ENCODE measurements around the gene NBPF11. TPM values are rescaled to one million over a fixed set of nuclear protein-coding genes. Genes with fewer than 3 reads are reported as not detected.
"Not testable (repeated sequence)": the region's sequence is repeated elsewhere in the genome, so short reads cannot be mapped to it uniquely, and the experiment has no call there.

The NBPF11 gene
- total RNA-seq, 1 experiment from 2014 or later: 6.0 TPM

DNA sequence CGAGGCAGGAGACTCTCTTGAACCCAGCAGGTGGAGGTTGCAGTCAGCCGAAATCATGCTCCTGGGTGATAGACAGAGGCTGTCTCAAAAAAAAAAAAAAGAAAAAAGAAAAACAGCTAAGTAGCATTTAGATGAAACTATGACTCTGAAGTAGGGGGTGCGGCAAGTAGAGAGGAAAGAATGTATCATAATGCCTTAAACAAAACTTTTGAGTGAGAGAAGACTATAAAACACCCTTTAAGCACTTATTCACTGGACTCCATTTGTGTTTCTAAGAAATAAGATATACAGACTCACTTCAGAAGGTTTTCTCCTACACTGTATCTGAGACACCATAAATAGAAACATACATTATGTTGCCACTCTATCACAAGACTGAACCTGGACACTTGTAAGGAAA is 74.6 kb downstream of the NBPF11 start:
- H4K20me1 ChIP-seq (ENCODE audit: insufficient read depth); H3K4me3 ChIP-seq (replicated peaks in 1 of 2; ENCODE audit: low read depth in 1 of 2, low read length in 2 of 2); H3K79me2 ChIP-seq (ENCODE audit: insufficient read depth, low read length); H3K4me1 ChIP-seq (ENCODE audit: control insufficient read depth in 1 of 2, insufficient read depth in 2 of 2, low read length in 2 of 2); RAD21 ChIA-PET (ENCODE audit: low non-redundant PET in 1 of 2, low total read pairs in 2 of 2, uncharacterized antibody in 2 of 2, unreplicated experiment in 2 of 2); intact Hi-C loops (cut with micrococcal nuclease); H2AFZ ChIP-seq (ENCODE audit: low read depth, low read length, poor library complexity, severe bottlenecking); H3K27ac ChIP-seq (ENCODE audit: low read depth, low read length); POLR2A ChIA-PET; BruUV-seq (replicated peaks); H3K9me3 ChIP-seq (ENCODE audit: control insufficient read depth in 1 of 2, insufficient read depth in 1 of 2, low read depth in 1 of 2, low read length in 2 of 2); H3K27me3 ChIP-seq (ENCODE audit: insufficient read depth, low read length); ATAC-seq; H3K4me2 ChIP-seq (ENCODE audit: low read length); H3K36me3 ChIP-seq (ENCODE audit: control insufficient read depth in 1 of 2, insufficient read depth in 2 of 2, low read length in 2 of 2); H3K9ac ChIP-seq (ENCODE audit: low read length); H3K9me2 ChIP-seq (ENCODE audit: insufficient read depth); CTCF ChIA-PET; DNase-seq (ENCODE audit: low read depth, low spot score): not testable (repeated sequence)

DNA sequence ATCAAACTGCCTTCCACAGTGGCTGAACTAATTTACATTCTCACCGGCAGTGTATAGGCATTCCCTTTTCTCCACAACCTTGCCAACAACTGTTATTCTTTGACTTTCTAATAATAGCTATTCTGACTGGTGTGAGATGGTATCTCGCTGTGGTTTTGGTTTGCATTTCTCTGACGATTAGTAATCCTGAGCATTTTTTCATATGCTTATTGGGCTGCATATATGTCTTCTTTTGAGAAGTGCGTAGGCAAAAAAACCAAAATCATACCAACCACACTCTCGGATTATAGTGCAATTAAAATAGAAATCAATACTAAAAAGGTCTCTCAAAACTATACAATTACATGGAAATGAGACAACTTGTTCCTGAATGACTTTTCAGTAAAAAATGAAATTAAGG is 78.7 kb downstream of the NBPF11 start:
- BruUV-seq (replicated peaks); H3K79me2 ChIP-seq (ENCODE audit: insufficient read depth, low read length); H3K27ac ChIP-seq (ENCODE audit: low read depth, low read length); H3K27me3 ChIP-seq (ENCODE audit: insufficient read depth, low read length); POLR2A ChIA-PET; CTCF ChIA-PET; H3K9ac ChIP-seq (ENCODE audit: low read length); H3K9me3 ChIP-seq (ENCODE audit: control insufficient read depth in 1 of 2, insufficient read depth in 1 of 2, low read depth in 1 of 2, low read length in 2 of 2); H3K9me2 ChIP-seq (ENCODE audit: insufficient read depth); intact Hi-C loops (cut with micrococcal nuclease); H3K4me1 ChIP-seq (ENCODE audit: control insufficient read depth in 1 of 2, insufficient read depth in 2 of 2, low read length in 2 of 2); H2AFZ ChIP-seq (ENCODE audit: low read depth, low read length, poor library complexity, severe bottlenecking); H3K36me3 ChIP-seq (ENCODE audit: control insufficient read depth in 1 of 2, insufficient read depth in 2 of 2, low read length in 2 of 2); H3K4me2 ChIP-seq (ENCODE audit: low read length); H4K20me1 ChIP-seq (ENCODE audit: insufficient read depth); RAD21 ChIA-PET (ENCODE audit: low non-redundant PET in 1 of 2, low total read pairs in 2 of 2, uncharacterized antibody in 2 of 2, unreplicated experiment in 2 of 2); DNase-seq (ENCODE audit: low read depth, low spot score); H3K4me3 ChIP-seq (replicated peaks in 1 of 2; ENCODE audit: low read depth in 1 of 2, low read length in 2 of 2): not testable (repeated sequence)
- peak; percentile 60; the same call in 1 of the 2 replicates for ATAC-seq

DNA sequence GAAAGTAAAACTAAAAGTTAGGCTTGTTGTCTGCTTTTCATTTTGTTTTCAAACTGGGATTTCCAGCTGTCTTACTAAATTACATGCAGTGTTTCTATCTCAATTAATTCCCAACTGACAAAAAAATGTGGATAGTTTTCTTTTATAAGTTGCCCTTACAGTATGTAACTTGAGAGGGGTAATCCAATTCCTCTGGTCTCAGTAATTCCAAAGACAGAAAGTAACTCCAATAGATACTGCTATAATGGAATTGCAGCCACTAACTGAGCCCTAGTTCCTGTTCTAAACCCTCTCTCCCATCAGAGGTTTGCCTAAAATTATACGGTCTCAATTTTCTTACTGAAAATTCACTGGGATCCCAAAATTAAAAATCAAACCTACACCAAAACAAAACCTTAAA is 83.5 kb downstream of the NBPF11 start:
- POLR2A ChIA-PET; H4K20me1 ChIP-seq (ENCODE audit: insufficient read depth); DNase-seq (ENCODE audit: low read depth, low spot score); H3K4me1 ChIP-seq (ENCODE audit: control insufficient read depth in 1 of 2, insufficient read depth in 2 of 2, low read length in 2 of 2); H2AFZ ChIP-seq (ENCODE audit: low read depth, low read length, poor library complexity, severe bottlenecking); CTCF ChIA-PET; H3K79me2 ChIP-seq (ENCODE audit: insufficient read depth, low read length); H3K9me2 ChIP-seq (ENCODE audit: insufficient read depth); H3K27me3 ChIP-seq (ENCODE audit: insufficient read depth, low read length); H3K27ac ChIP-seq (ENCODE audit: low read depth, low read length); H3K9ac ChIP-seq (ENCODE audit: low read length); H3K4me2 ChIP-seq (ENCODE audit: low read length); H3K4me3 ChIP-seq (replicated peaks in 1 of 2; ENCODE audit: low read depth in 1 of 2, low read length in 2 of 2); H3K36me3 ChIP-seq (ENCODE audit: control insufficient read depth in 1 of 2, insufficient read depth in 2 of 2, low read length in 2 of 2); BruUV-seq (replicated peaks); RAD21 ChIA-PET (ENCODE audit: low non-redundant PET in 1 of 2, low total read pairs in 2 of 2, uncharacterized antibody in 2 of 2, unreplicated experiment in 2 of 2); intact Hi-C loops (cut with micrococcal nuclease); H3K9me3 ChIP-seq (ENCODE audit: control insufficient read depth in 1 of 2, insufficient read depth in 1 of 2, low read depth in 1 of 2, low read length in 2 of 2): not testable (repeated sequence)
- ATAC-seq: peak; percentile 33

DNA sequence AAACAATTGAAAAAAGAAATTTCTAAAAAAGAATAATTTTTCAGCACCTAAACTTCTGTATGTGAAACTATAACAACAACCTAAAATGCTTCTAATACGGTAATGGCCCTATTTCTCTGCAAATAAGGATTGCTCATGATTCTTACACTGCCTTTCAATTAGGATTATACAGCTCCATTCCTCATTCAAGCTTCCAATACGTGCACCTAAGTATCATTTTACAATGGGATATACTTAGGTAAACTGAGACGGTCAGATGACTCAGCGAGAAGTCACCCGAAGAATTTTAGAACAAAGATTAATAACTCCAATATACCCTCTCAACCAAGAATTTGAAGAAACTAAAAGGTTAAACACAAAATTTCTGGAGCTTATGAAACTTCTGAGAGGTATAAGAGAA is 83.9 kb downstream of the NBPF11 start:
- H4K20me1 ChIP-seq (ENCODE audit: insufficient read depth); H3K79me2 ChIP-seq (ENCODE audit: insufficient read depth, low read length); H3K27ac ChIP-seq (ENCODE audit: low read depth, low read length); H3K9me3 ChIP-seq (ENCODE audit: control insufficient read depth in 1 of 2, insufficient read depth in 1 of 2, low read depth in 1 of 2, low read length in 2 of 2); H3K4me3 ChIP-seq (replicated peaks in 1 of 2; ENCODE audit: low read depth in 1 of 2, low read length in 2 of 2); DNase-seq (ENCODE audit: low read depth, low spot score); POLR2A ChIA-PET; H3K27me3 ChIP-seq (ENCODE audit: insufficient read depth, low read length); H2AFZ ChIP-seq (ENCODE audit: low read depth, low read length, poor library complexity, severe bottlenecking); H3K9me2 ChIP-seq (ENCODE audit: insufficient read depth); BruUV-seq (replicated peaks); H3K36me3 ChIP-seq (ENCODE audit: control insufficient read depth in 1 of 2, insufficient read depth in 2 of 2, low read length in 2 of 2); CTCF ChIA-PET; H3K4me2 ChIP-seq (ENCODE audit: low read length); H3K9ac ChIP-seq (ENCODE audit: low read length); H3K4me1 ChIP-seq (ENCODE audit: control insufficient read depth in 1 of 2, insufficient read depth in 2 of 2, low read length in 2 of 2); RAD21 ChIA-PET (ENCODE audit: low non-redundant PET in 1 of 2, low total read pairs in 2 of 2, uncharacterized antibody in 2 of 2, unreplicated experiment in 2 of 2); intact Hi-C loops (cut with micrococcal nuclease): not testable (repeated sequence)
- ATAC-seq: peak; percentile 73

DNA sequence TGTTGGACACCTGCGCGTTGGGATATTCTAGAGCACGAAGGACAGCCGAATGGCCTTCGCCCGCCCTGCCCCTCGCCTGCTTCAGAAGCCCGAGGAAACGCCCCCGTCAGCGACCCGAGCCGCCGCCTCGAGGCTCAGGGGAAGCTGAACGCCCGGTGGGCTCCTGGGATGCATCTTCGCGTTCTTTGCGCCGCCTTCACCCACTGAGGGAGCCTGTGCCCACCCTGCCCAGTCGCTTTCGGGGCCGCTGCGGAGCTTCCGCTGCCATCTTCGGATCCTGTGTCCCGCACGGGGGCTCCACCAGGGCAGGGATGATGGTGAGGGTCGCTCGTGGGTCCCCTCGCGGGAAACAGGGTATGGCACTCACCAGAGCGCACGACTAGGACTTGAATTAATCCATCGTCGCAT is 91.8 kb downstream of the NBPF11 start:
- H3K4me1 ChIP-seq (ENCODE audit: control insufficient read depth in 1 of 2, insufficient read depth in 2 of 2, low read length in 2 of 2); H3K27me3 ChIP-seq (ENCODE audit: insufficient read depth, low read length); RAD21 ChIA-PET (ENCODE audit: low non-redundant PET in 1 of 2, low total read pairs in 2 of 2, uncharacterized antibody in 2 of 2, unreplicated experiment in 2 of 2); H3K9ac ChIP-seq (ENCODE audit: low read length); H3K4me2 ChIP-seq (ENCODE audit: low read length); H3K36me3 ChIP-seq (ENCODE audit: control insufficient read depth in 1 of 2, insufficient read depth in 2 of 2, low read length in 2 of 2); POLR2A ChIA-PET; BruUV-seq (replicated peaks); DNase-seq (ENCODE audit: low read depth, low spot score); H2AFZ ChIP-seq (ENCODE audit: low read depth, low read length, poor library complexity, severe bottlenecking); H3K4me3 ChIP-seq (replicated peaks in 1 of 2; ENCODE audit: low read depth in 1 of 2, low read length in 2 of 2); H3K9me3 ChIP-seq (ENCODE audit: control insufficient read depth in 1 of 2, insufficient read depth in 1 of 2, low read depth in 1 of 2, low read length in 2 of 2); CTCF ChIA-PET; H3K79me2 ChIP-seq (ENCODE audit: insufficient read depth, low read length); H3K9me2 ChIP-seq (ENCODE audit: insufficient read depth); intact Hi-C loops (cut with micrococcal nuclease); H4K20me1 ChIP-seq (ENCODE audit: insufficient read depth); H3K27ac ChIP-seq (ENCODE audit: low read depth, low read length); ATAC-seq: not testable (repeated sequence)

Data from HCT116 (cell line).